OCI-LY3 (cell line): ENCODE data around the gene OSTN.

ENCODE experiments used
- CTCF ChIP-seq: fragments of 200-600, 300-600 bp; sonication (generic); IDR thresholded peaks from 2 replicates; pipeline ENCODE4 v1.5.1; 2014; ENCODE audit warnings: antibody characterized with exemption, low read length, low read depth
- EZH2phosphoT487 ChIP-seq: fragments of 200-600 bp; shearing (Covaris generic); IDR thresholded peaks from 2 replicates; pipeline ENCODE4 v1.6.1; 2018; ENCODE audit warnings: antibody characterized with exemption, mixed run types, low read depth

GRCh38 chr3:191151653-191152052, 47.4 kb upstream of the OSTN start:
- no peak for TF ChIP-seq CTCF
- no peak for TF ChIP-seq EZH2phosphoT487
